Panc1 (cell line): ENCODE results near the gene CCDC86. TPM values are rescaled to one million over a fixed set of nuclear protein-coding genes. Genes with fewer than 3 reads are reported as not detected.

Experiments used
- ATAC-seq: fragments of 200-7000 bp; cut with Tn5 transposase; 2 replicates; pipeline ENCODE4 v1.9.1; 2020; ENCODE audit warnings: mild to moderate bottlenecking, moderate library complexity
- BruUV-seq: library from RNA; stranded (reverse); fragments of 400-500 nt; replicated peaks from 2 replicates; lab custom pipeline; 2021; lab: Mats Ljungman, UMichigan
- CTCF ChIA-PET: fragments of 300-600 bp; sonication (Branson Sonifier 250); formaldehyde crosslinking; loops from one replicate; lab custom pipeline; 2022; ENCODE audit warnings: antibody characterized with exemption; lab: Charles Lee
- POLR2A ChIA-PET: fragments of 300-600 bp; sonication (Branson Sonifier 250); formaldehyde crosslinking; loops from one replicate; lab custom pipeline; 2022; ENCODE audit warnings: antibody characterized with exemption; lab: Charles Lee
- DNase-seq: peaks from one replicate; pipeline ENCODE4 v3.0.0-alpha.2; 2010; ENCODE audit warnings: low read depth, low spot score
- H3K27ac ChIP-seq: 2 replicates; pipeline ENCODE4 v1.5.1; 2011; ENCODE audit warnings: mild to moderate bottlenecking, low read length, inconsistent platforms
- H3K27me3 ChIP-seq: fragments of 200-500 bp; sonication (Bioruptor generic); 2 replicates; pipeline ENCODE4 v1.6.0; 2014; ENCODE audit warnings: low read length, inconsistent platforms; ENCODE audit not compliant: control insufficient read depth, insufficient read depth
- H3K36me3 ChIP-seq: fragments of 200-500 bp; sonication (Bioruptor generic); 2 replicates; pipeline ENCODE4 v1.5.1; 2014; ENCODE audit warnings: inconsistent platforms, mild to moderate bottlenecking, low read length, moderate library complexity; ENCODE audit not compliant: control insufficient read depth, insufficient read depth
- H3K4me1 ChIP-seq: 2 replicates; pipeline ENCODE4 v1.5.1; 2011; ENCODE audit warnings: inconsistent platforms, mild to moderate bottlenecking, low read length, moderate library complexity; ENCODE audit not compliant: control insufficient read depth, insufficient read depth
- H3K4me3 ChIP-seq, 2 experiments: 2 replicates each; pipeline ENCODE4 v1.5.1; 2011 to 2012; ENCODE audit warnings: low read depth in 2 of 2, low read length in 2 of 2, mild to moderate bottlenecking in 2 of 2, inconsistent platforms in 1 of 2, moderate library complexity in 1 of 2
- H3K9me3 ChIP-seq: fragments of 200-500 bp; sonication (Bioruptor generic); 2 replicates; pipeline ENCODE4 v1.5.1; 2014; ENCODE audit warnings: low read depth, mild to moderate bottlenecking, inconsistent platforms, low read length, moderate library complexity; ENCODE audit not compliant: control insufficient read depth, insufficient read depth
- CTCF ChIP-seq: fragments of 450-650 bp; IDR thresholded peaks from 2 replicates; pipeline ENCODE4 v1.5.1; 2017; ENCODE audit warnings: mild to moderate bottlenecking
- POLR2AphosphoS5 ChIP-seq: IDR thresholded peaks from 2 replicates; pipeline ENCODE4 v1.6.1; 2012; ENCODE audit warnings: mild to moderate bottlenecking, low read depth, low read length, moderate library complexity
- REST ChIP-seq, 2 experiments: IDR thresholded peaks; 2 replicates each; pipeline ENCODE4 v1.6.1; 2011 to 2012; ENCODE audit warnings: low read depth in 2 of 2, control low read depth in 1 of 2, low read length in 1 of 2, mild to moderate bottlenecking in 1 of 2, moderate library complexity in 1 of 2; ENCODE audit not compliant: insufficient read depth in 1 of 2
- SIN3A ChIP-seq: IDR thresholded peaks from 2 replicates; pipeline ENCODE4 v1.6.1; 2012; ENCODE audit warnings: low read depth, mild to moderate bottlenecking, low read length, moderate library complexity, borderline replicate concordance; ENCODE audit not compliant: insufficient read depth
- TCF7L2 ChIP-seq: IDR thresholded peaks from 2 replicates; pipeline ENCODE4 v1.6.1; 2011; ENCODE audit warnings: mild to moderate bottlenecking, low read depth, low read length, inconsistent platforms
- in situ Hi-C: cut with HindIII; loops from 2 replicates; pipeline ENCODE4 v1.10.0; 2016; ENCODE audit warnings: low sequenced_read_pairs, low pct_unique_long_range_greater_than_20kb
- intact Hi-C: fragments of 100-400 bp; cut with micrococcal nuclease; formaldehyde crosslinking; loops from one replicate; pipeline ENCODE4 v1.10.0; 2022; ENCODE audit not compliant: unreplicated experiment
- total RNA-seq: library from RNA; stranded (reverse); gene quantifications from one replicate; pipeline ENCODE4 v1.2.1, GENCODE V29; 2021; ENCODE audit not compliant: unreplicated experiment

The CCDC86 gene
- total RNA-seq, 1 experiment from 2014 or later, result 70.2 TPM

- TF ChIP-seq TCF7L2 (no peak), SIN3A (no peak), POLR2AphosphoS5 (no peak), REST (IDR thresholded peaks at IDR 0.05; ENCODE audit: insufficient read depth in 1 of 2, low read depth in 2 of 2, low read length in 1 of 2) (no peak), CTCF (no peak)
- H3K4me1 ChIP-seq, result no peaks in the 10 kb centered on the region
- in situ Hi-C loops, result no loop called here
- ATAC-seq (no peak), DNase-seq (no peak)
- no peak overlapping the region for H3K27ac ChIP-seq
- no TSS peak for BruUV-seq
- POLR2A ChIA-PET, result no interaction called here
- no peak overlapping the region for H3K4me3 ChIP-seq
- peaks cover 9% of the 10 kb centered on the region; the same call in 1 of the 2 replicates for H3K36me3 ChIP-seq
- intact Hi-C loops, result loop anchor here (5.0 kb wide), 1 partner anchor 113 kb away; no protein-coding TSS in a partner anchor
- no peaks in the 10 kb centered on the region for H3K9me3 ChIP-seq
- H3K27me3 ChIP-seq, result no peaks in the 10 kb centered on the region
- CTCF ChIA-PET, result interaction anchor here (0.7 kb wide), 2 partner anchors 10 to 64 kb away, joined by 3 read pairs; no protein-coding TSS in a partner anchor
These were observed 48.0 kb downstream of the CCDC86 start for GRCh38 chr11:60889869-60890311.

GRCh38 chr11:60890696-60891095 lies 48.8 kb downstream of the CCDC86 start:
- ChIA-PET POLR2A (no interaction called here), CTCF (interaction anchor here (0.6 to 0.7 kb wide), 2 partner anchors 9 to 58 kb away, joined by 3 to 4 read pairs; no protein-coding TSS in a partner anchor)
- in situ Hi-C loops, result no loop called here
- DNase-seq (no peak), ATAC-seq (no peak)
- no peak overlapping the region for H3K27ac ChIP-seq
- no peaks in the 10 kb centered on the region for H3K9me3 ChIP-seq
- intact Hi-C loops, result no loop called here
- no TSS peak for BruUV-seq
- no peak overlapping the region for H3K4me3 ChIP-seq
- H3K36me3 ChIP-seq, result peaks cover 11% of the 10 kb centered on the region
- H3K27me3 ChIP-seq, result no peaks in the 10 kb centered on the region
- no peaks in the 10 kb centered on the region for H3K4me1 ChIP-seq
- TF ChIP-seq TCF7L2, result no peak
- TF ChIP-seq REST (IDR thresholded peaks at IDR 0.05; ENCODE audit: insufficient read depth in 1 of 2, low read depth in 2 of 2, low read length in 1 of 2), result no peak
- no peak for TF ChIP-seq POLR2AphosphoS5
- TF ChIP-seq CTCF, result no peak
- no peak for TF ChIP-seq SIN3A
